ENCODE measurements around the gene PFDN1.
A peak's percentile ranks its signal among the peaks of the same experiment; 100 is the strongest.

The PFDN1 gene

DNA sequence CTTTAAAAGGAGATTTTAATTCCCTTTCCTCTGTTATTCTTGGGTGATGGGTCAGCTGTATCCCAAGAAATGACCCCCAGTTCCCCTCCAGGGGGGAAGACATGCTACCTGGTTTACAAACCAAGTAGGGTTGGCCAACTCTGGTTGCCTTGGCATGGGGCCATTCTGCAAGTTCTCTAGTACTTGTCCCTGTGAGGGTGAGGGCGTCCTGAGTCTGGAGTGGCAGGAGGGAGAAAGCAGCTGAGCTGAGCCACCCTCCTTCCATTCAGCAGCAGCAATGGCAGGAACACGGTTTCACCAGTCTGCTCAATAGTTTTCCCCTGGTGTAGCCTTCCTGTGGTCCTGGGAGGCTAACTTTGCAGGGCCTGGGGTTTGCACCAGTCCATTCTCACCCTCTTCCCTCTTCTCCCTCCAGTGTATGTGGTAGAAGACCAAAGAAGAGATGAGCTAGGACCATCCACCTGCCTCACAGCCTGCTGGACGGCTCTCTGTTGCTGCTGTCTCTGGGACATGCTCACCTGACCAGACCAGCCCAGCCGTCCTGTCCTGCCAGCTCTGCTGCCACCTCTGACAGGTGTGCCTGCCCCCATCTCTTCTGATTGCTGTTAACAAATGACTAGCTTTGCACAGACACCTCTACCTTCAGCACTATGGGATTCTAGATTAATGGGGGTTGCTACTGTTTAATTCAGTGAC is 59.9 kb downstream of the PFDN1 start:
- WGBS, 2 experiments = 91 to 95% methylated on average over 4 of the region's 4 CpGs
- H3K4me1 ChIP-seq (ENCODE audit: control insufficient read depth, insufficient read depth, low read length) = peaks cover 12% of the 10 kb centered on the region
- no peaks in the 10 kb centered on the region for H3K36me3 ChIP-seq (ENCODE audit: control insufficient read depth, insufficient read depth, low read length)
- H3K9me3 ChIP-seq (ENCODE audit: control insufficient read depth, low read length) = no peaks in the 10 kb centered on the region
- H3K27ac ChIP-seq (ENCODE audit: insufficient read depth, low read depth, low read length, poor library complexity, severe bottlenecking) = no peak overlapping the region
- H3K4me3 ChIP-seq (ENCODE audit: insufficient read depth, low read depth, low read length) = no peak overlapping the region
- no peaks in the 10 kb centered on the region for H3K27me3 ChIP-seq (ENCODE audit: control insufficient read depth, insufficient read depth, low read length, poor library complexity, severe bottlenecking)

DNA sequence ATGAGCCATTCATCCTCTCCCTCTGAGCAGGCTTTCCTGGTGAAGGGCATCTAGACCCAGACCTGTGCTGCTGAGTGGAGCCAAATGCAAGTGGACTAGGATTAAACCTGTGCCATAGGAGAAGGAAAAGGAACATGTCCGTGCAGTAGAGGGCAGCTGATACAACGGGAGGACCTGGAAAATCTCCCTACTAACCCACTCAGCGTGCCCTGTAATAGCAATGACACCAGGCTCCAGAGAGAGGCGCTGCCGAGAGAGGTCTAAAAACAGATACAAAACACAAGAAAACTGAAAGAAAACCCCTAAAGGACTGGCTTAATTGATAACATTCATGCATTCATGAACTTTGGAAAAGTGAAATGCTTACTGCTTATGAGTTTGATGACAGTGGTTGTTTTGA is 60.8 kb downstream of the PFDN1 start:
- H3K36me3 ChIP-seq (ENCODE audit: control insufficient read depth, insufficient read depth, low read length) = no peaks in the 10 kb centered on the region
- peaks cover 12% of the 10 kb centered on the region for H3K4me1 ChIP-seq (ENCODE audit: control insufficient read depth, insufficient read depth, low read length)
- H3K4me3 ChIP-seq (ENCODE audit: insufficient read depth, low read depth, low read length) = no peak overlapping the region
- 85 to 88% methylated on average over 5 of the region's 5 CpGs for WGBS, 2 experiments
- no peaks in the 10 kb centered on the region for H3K27me3 ChIP-seq (ENCODE audit: control insufficient read depth, insufficient read depth, low read length, poor library complexity, severe bottlenecking)
- H3K9me3 ChIP-seq (ENCODE audit: control insufficient read depth, low read length) = no peaks in the 10 kb centered on the region
- H3K27ac ChIP-seq (ENCODE audit: insufficient read depth, low read depth, low read length, poor library complexity, severe bottlenecking) = no peak overlapping the region

DNA sequence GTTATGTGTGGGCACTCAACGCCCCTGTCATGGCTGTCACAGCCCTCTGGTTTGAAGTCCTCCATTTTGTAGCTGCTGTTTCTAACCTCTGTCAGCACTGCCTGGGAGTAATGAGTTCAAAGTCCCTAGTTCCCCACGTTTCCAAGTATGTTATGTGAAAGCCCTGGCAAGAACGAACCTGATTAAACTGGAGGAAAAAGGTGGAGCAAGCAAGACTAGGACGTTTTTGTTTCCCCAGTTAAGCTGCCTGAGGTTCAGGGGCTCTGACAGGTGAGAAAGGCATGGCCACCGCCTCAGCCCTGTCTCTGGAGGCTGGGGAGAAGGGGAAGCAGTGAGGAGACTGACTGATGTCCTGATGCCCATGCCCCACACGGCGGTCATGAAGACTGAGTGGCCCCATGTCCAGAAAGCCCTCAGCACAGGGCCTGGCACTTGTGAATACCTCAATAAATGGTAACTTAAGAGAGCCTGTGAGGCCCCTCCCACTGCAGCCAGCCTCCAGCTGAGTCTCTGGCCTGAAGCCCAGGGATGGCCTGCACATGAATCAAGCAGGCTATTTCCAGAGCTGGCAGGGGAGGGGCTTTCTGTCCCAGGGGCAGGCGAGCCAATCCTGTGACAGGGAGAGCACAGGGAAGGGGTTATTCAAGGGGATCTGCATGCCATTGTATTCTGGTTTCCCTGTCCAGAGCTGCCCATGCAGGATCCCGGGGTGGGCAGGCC is 61.8 kb downstream of the PFDN1 start:
- Histone ChIP-seq H3K36me3 (ENCODE audit: control insufficient read depth, insufficient read depth, low read length) (no peaks in the 10 kb centered on the region), H3K27ac (ENCODE audit: insufficient read depth, low read depth, low read length, poor library complexity, severe bottlenecking) (peak overlapping the region; percentile 22), H3K4me3 (ENCODE audit: insufficient read depth, low read depth, low read length) (no peak overlapping the region), H3K4me1 (ENCODE audit: control insufficient read depth, insufficient read depth, low read length) (peaks cover 12% of the 10 kb centered on the region), H3K9me3 (ENCODE audit: control insufficient read depth, low read length) (no peaks in the 10 kb centered on the region), H3K27me3 (ENCODE audit: control insufficient read depth, insufficient read depth, low read length, poor library complexity, severe bottlenecking) (no peaks in the 10 kb centered on the region)
- 58 to 63% methylated on average over 9 of the region's 9 CpGs for WGBS, 2 experiments

DNA sequence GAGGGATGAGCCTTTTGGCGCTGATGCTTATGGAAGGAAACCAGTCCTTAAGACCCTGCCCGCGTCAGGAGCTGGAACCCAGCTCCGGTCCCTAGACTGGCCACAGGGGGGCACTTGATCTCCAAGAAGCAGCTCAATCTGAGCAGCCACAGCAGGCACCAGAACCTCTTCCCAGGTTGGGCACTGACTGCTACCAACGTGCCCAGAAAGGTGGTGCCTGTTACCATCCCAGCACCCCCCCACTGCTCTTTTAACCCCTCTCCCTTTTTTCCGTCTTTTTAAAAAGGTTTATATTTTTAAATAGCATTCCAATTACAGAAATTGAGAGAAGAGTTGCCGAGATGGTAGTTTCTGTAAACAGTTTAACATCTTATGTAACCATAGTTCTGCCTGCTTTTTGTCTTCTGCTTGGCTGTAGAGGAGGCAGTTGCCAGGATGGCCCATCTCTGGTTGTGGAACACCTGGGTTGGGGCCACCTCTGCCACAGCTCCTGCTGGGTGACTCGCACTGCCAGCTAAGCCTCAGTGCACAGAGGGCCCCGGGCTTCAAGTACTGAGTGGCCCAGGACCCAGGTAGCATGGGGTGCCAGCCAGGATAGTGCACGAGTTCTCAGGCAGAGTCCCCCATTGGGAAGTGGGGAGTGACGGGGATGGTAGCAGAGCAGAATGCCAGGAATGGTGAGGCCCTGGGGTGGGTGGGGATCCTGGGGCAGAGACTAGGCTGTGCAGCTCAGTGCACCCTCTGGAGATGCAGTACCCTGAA is 62.8 kb downstream of the PFDN1 start:
- H3K27me3 ChIP-seq (ENCODE audit: control insufficient read depth, insufficient read depth, low read length, poor library complexity, severe bottlenecking) = no peaks in the 10 kb centered on the region
- no peak overlapping the region for H3K27ac ChIP-seq (ENCODE audit: insufficient read depth, low read depth, low read length, poor library complexity, severe bottlenecking)
- H3K9me3 ChIP-seq (ENCODE audit: control insufficient read depth, low read length) = no peaks in the 10 kb centered on the region
- H3K4me1 ChIP-seq (ENCODE audit: control insufficient read depth, insufficient read depth, low read length) = peaks cover 12% of the 10 kb centered on the region
- no peaks in the 10 kb centered on the region for H3K36me3 ChIP-seq (ENCODE audit: control insufficient read depth, insufficient read depth, low read length)
- no peak overlapping the region for H3K4me3 ChIP-seq (ENCODE audit: insufficient read depth, low read depth, low read length)
- 55% methylated on average over 9 to 10 of the region's 11 CpGs for WGBS, 2 experiments

DNA sequence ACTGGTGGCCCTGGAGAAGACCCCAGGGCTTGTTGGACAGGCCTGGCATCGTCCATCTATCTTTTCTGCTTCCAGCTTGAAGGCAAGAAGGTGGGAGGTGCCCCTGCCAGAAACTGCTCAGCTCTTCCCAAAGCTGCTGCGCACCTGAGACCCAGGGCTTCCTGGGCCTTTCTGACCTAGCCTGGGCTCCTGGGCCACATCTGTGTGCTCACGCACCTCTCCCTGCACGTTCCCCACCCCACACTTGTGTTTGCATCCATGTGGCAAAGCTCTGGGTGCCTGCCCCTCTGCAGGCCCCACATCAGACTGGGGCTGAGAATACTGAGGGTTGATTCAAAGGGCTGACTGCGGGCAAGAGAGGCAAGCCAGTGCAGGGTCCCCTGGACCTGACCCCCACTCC is 63.4 kb downstream of the PFDN1 start:
- Histone ChIP-seq H3K4me1 (ENCODE audit: control insufficient read depth, insufficient read depth, low read length) (peaks cover 8% of the 10 kb centered on the region), H3K36me3 (ENCODE audit: control insufficient read depth, insufficient read depth, low read length) (no peaks in the 10 kb centered on the region), H3K4me3 (ENCODE audit: insufficient read depth, low read depth, low read length) (no peak overlapping the region), H3K27ac (ENCODE audit: insufficient read depth, low read depth, low read length, poor library complexity, severe bottlenecking) (no peak overlapping the region), H3K27me3 (ENCODE audit: control insufficient read depth, insufficient read depth, low read length, poor library complexity, severe bottlenecking) (no peaks in the 10 kb centered on the region), H3K9me3 (ENCODE audit: control insufficient read depth, low read length) (no peaks in the 10 kb centered on the region)
- WGBS, 2 experiments = 85 to 86% methylated on average over 5 of the region's 5 CpGs

DNA sequence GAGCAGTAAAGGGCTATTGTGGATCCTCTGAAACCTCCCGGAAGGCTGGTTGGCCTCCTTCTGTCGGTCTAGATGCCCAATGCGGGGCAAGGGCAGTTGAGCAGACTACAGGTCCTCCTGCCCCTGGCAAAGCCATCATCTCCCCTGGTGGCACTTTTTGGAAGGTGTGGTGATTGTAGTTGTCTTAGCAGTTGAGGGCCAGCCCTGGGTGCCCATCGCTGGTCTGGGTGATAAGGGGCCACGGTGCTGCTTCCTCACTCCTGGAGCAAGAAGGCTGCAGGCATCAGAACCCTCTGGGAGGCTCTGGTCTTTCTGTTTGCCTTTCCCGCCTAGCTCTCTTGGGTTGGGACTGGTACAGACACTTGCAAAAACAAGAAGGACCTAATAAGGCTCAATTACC is 64.1 kb downstream of the PFDN1 start:
- no peak overlapping the region for H3K27ac ChIP-seq (ENCODE audit: insufficient read depth, low read depth, low read length, poor library complexity, severe bottlenecking)
- no peaks in the 10 kb centered on the region for H3K36me3 ChIP-seq (ENCODE audit: control insufficient read depth, insufficient read depth, low read length)
- peaks cover 8% of the 10 kb centered on the region for H3K4me1 ChIP-seq (ENCODE audit: control insufficient read depth, insufficient read depth, low read length)
- H3K27me3 ChIP-seq (ENCODE audit: control insufficient read depth, insufficient read depth, low read length, poor library complexity, severe bottlenecking) = no peaks in the 10 kb centered on the region
- H3K4me3 ChIP-seq (ENCODE audit: insufficient read depth, low read depth, low read length) = no peak overlapping the region
- 91 to 92% methylated on average over 6 of the region's 6 CpGs for WGBS, 2 experiments
- H3K9me3 ChIP-seq (ENCODE audit: control insufficient read depth, low read length) = no peaks in the 10 kb centered on the region

DNA sequence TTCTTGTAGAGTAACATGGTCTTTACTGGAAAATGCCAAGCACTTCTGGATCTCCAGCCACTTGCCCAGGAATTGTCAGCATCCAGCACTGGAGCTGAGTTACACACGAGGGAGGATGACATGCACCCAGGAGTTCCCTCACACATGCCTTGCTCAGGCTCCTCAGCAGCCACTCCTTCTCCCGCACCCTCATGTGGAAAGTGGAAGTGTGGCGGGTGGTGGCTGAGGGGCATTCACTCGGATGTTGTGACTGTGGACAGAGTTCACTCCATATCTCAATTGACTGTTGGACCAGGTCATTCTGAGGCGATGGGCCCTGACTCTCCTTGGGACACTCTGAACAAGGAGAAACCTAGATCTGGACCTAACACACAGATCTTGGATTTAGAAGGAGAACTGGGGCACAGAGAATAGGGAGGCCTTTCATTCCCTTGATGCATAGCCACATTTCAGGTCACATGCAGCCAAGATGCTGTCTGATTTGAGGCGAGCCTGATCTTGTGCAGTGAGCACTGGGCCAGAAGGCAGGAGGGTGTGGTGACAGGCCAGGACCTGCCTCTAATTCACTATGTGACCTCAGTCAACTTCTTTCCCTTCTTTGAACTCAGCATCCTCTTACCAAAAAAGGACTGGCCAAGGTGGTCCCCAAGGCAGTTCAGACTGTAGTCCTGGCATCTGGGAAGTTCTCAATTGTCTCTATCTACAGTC is 65.9 kb downstream of the PFDN1 start:
- no peaks in the 10 kb centered on the region for H3K27me3 ChIP-seq (ENCODE audit: control insufficient read depth, insufficient read depth, low read length, poor library complexity, severe bottlenecking)
- H3K4me1 ChIP-seq (ENCODE audit: control insufficient read depth, insufficient read depth, low read length) = peaks cover 8% of the 10 kb centered on the region
- H3K36me3 ChIP-seq (ENCODE audit: control insufficient read depth, insufficient read depth, low read length) = no peaks in the 10 kb centered on the region
- no peaks in the 10 kb centered on the region for H3K9me3 ChIP-seq (ENCODE audit: control insufficient read depth, low read length)
- WGBS, 2 experiments = 93 to 94% methylated on average over 6 of the region's 6 CpGs
- no peak overlapping the region for H3K27ac ChIP-seq (ENCODE audit: insufficient read depth, low read depth, low read length, poor library complexity, severe bottlenecking)
- no peak overlapping the region for H3K4me3 ChIP-seq (ENCODE audit: insufficient read depth, low read depth, low read length)

DNA sequence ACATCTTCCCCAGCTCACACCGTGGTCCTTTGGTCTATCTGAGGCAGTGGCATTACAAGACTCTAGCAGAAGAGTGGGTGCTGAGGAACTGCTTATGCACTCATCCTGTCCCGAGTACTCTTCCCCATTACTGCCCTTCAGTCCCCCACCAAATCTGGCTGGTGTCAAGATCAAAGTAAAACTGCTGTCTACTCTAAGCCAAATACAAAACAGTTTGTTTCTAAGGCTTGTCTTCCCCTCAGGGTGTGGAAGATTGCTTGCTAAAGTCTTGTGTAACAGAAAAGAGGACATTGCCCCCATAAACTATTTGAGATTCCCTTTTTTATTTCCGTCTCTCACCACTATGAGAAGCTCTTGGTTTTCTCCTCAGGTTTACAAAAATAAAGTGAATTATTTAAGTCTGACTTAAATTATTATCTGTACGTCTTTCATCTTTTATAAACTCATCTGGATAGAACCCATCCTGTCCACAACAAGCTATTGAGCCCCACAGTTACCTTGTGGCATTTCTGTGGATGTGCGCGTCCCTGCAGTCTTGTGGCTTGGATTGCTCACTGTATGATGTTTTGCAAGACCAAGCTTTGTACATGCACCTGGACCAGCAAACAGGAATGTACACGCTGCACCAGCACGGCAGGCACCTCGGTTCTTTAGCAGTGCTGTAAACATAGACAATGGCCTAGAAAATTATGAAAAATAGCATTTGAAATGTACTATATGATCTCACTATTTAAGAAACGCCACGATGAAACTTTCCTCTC is 66.9 kb downstream of the PFDN1 start:
- H3K27me3 ChIP-seq (ENCODE audit: control insufficient read depth, insufficient read depth, low read length, poor library complexity, severe bottlenecking) = no peaks in the 10 kb centered on the region
- no peak overlapping the region for H3K27ac ChIP-seq (ENCODE audit: insufficient read depth, low read depth, low read length, poor library complexity, severe bottlenecking)
- H3K4me1 ChIP-seq (ENCODE audit: control insufficient read depth, insufficient read depth, low read length) = peaks cover 5% of the 10 kb centered on the region
- H3K9me3 ChIP-seq (ENCODE audit: control insufficient read depth, low read length) = no peaks in the 10 kb centered on the region
- whole genome bisulfite sequencing, 2 experiments = 92 to 93% methylated on average over 8 to 11 of the region's 11 CpGs
- H3K4me3 ChIP-seq (ENCODE audit: insufficient read depth, low read depth, low read length) = no peak overlapping the region
- no peaks in the 10 kb centered on the region for H3K36me3 ChIP-seq (ENCODE audit: control insufficient read depth, insufficient read depth, low read length)

DNA sequence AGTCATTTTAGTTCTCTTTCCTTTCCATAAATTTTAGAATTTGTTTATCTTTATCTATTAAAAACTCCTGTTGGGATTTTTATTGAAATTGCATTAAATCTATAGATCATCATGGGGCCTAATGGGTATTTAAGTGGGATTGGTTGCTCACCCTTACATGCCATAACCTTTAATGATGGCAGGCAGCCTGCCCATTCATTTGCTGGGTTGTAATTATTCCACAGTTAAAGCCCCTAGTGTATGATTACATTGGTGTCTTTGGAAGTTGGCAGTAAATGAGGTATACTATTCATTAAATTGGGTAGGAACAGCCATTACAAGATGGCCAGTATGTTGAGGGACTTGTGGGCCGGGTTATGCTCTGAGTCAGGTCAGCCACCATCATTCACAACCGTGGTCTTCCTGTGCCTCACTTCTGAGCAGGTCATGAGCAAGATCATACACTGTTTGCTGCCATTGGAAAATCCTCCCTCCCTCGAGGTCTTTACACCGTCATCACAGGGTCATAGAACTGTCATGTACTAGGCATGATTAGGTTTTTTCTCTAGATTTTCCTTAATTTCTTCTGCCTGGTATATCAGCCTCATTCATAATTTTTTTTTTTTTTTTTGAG is 68.4 kb downstream of the PFDN1 start:
- H3K9me3 ChIP-seq (ENCODE audit: control insufficient read depth, low read length) = no peaks in the 10 kb centered on the region
- no peaks in the 10 kb centered on the region for H3K4me1 ChIP-seq (ENCODE audit: control insufficient read depth, insufficient read depth, low read length)
- no peaks in the 10 kb centered on the region for H3K36me3 ChIP-seq (ENCODE audit: control insufficient read depth, insufficient read depth, low read length)
- no peak overlapping the region for H3K4me3 ChIP-seq (ENCODE audit: insufficient read depth, low read depth, low read length)
- H3K27me3 ChIP-seq (ENCODE audit: control insufficient read depth, insufficient read depth, low read length, poor library complexity, severe bottlenecking) = no peaks in the 10 kb centered on the region
- no peak overlapping the region for H3K27ac ChIP-seq (ENCODE audit: insufficient read depth, low read depth, low read length, poor library complexity, severe bottlenecking)
- WGBS, 2 experiments = 90 to 94% methylated on average over 4 of the region's 4 CpGs
